PFSK-1 (cell line): ENCODE results near the gene HELZ.

Source experiments
- POLR2AphosphoS5 ChIP-seq: IDR thresholded peaks from 2 replicates; pipeline ENCODE4 v1.6.1; 2012; ENCODE audit warnings: low read depth, mild to moderate bottlenecking, control low read depth, low read length, moderate library complexity
- TAF1 ChIP-seq: IDR thresholded peaks from 2 replicates; pipeline ENCODE4 v1.6.1; 2012; ENCODE audit warnings: low read length, control low read depth, borderline replicate concordance; ENCODE audit not compliant: insufficient read depth
- TF ChIP-seq, protein P1 (sequence below), 2 experiments: IDR thresholded peaks; 2 replicates each; pipeline versions ENCODE4 v1.6.1 to v1.8.0; 2011 to 2012; ENCODE audit warnings: low read depth in 2 of 2, low read length in 2 of 2, control low read depth in 1 of 2, inconsistent platforms in 1 of 2, mild to moderate bottlenecking in 1 of 2, moderate library complexity in 1 of 2; ENCODE audit not compliant: insufficient read depth in 1 of 2

DNA sequence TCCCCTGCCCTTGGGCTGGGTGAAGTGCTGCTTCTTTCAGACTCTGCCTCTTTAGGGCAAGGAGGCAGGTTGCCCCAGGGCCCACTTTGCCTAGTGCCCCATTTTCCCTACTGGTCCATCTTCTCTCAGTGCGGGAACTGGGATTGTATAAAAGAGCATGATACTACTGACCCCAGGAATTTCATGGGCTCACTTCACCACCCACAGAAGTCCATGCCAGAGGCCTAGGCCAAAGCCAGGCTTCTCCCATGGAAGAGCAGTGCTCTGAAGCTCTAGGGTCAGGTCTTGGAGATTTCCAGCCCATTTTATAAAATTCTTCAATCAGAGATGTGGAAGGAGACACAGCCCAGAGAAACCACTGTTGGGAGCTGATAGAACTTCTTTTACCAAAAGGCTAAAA, 194.9 kb downstream of the HELZ start:
- TF ChIP-seq TAF1 (no peak), POLR2AphosphoS5 (no peak)
- TF ChIP-seq, protein P1, sequence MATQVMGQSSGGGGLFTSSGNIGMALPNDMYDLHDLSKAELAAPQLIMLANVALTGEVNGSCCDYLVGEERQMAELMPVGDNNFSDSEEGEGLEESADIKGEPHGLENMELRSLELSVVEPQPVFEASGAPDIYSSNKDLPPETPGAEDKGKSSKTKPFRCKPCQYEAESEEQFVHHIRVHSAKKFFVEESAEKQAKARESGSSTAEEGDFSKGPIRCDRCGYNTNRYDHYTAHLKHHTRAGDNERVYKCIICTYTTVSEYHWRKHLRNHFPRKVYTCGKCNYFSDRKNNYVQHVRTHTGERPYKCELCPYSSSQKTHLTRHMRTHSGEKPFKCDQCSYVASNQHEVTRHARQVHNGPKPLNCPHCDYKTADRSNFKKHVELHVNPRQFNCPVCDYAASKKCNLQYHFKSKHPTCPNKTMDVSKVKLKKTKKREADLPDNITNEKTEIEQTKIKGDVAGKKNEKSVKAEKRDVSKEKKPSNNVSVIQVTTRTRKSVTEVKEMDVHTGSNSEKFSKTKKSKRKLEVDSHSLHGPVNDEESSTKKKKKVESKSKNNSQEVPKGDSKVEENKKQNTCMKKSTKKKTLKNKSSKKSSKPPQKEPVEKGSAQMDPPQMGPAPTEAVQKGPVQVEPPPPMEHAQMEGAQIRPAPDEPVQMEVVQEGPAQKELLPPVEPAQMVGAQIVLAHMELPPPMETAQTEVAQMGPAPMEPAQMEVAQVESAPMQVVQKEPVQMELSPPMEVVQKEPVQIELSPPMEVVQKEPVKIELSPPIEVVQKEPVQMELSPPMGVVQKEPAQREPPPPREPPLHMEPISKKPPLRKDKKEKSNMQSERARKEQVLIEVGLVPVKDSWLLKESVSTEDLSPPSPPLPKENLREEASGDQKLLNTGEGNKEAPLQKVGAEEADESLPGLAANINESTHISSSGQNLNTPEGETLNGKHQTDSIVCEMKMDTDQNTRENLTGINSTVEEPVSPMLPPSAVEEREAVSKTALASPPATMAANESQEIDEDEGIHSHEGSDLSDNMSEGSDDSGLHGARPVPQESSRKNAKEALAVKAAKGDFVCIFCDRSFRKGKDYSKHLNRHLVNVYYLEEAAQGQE (IDR thresholded peaks at IDR 0.05; ENCODE audit: insufficient read depth in 1 of 2, low read depth in 2 of 2, low read length in 2 of 2) = no peak
